T-helper 1 cell treated with Interleukin-12 subunit alpha and Interleukin-12 subunit beta and Interleukin-4 antibody, amounts not matched to agents 30 ng/mL and 1 ng/mL, for 36 hours (primary cell): ENCODE data around the gene CAMK2D. TPM values are rescaled to one million over a fixed set of nuclear protein-coding genes. Genes with fewer than 3 reads are reported as not detected.

Source experiments
- intact Hi-C: fragments of 100-400 bp; cut with micrococcal nuclease; formaldehyde crosslinking; loops from one replicate; pipeline ENCODE4 v1.15.1; 2024
- total RNA-seq: library from RNA; stranded (reverse); gene quantifications from 2 replicates; pipeline ENCODE4 v1.2.3, GENCODE V29; 2022

The CAMK2D gene
- total RNA-seq, 1 donor from 2014 or later: 45.2 TPM

GRCh38 chr4:113644398-113644797 is 117.1 kb downstream of the CAMK2D start:
- intact Hi-C loops: no loop called here

- intact Hi-C loops: no loop called here
Measured at GRCh38 chr4:113643505-113643904, 118.0 kb downstream of the CAMK2D start.

GRCh38 chr4:113641025-113641431 is 120.5 kb downstream of the CAMK2D start:
- intact Hi-C loops: no loop called here

GRCh38 chr4:113639326-113639725 is 122.2 kb downstream of the CAMK2D start:
- intact Hi-C loops: loop anchor here (5.0 kb wide), 1 partner anchor 268 kb away; no protein-coding TSS in a partner anchor

- intact Hi-C loops: loop anchor here (5.0 kb wide), 1 partner anchor 269 kb away; no protein-coding TSS in a partner anchor
Measured at GRCh38 chr4:113638562-113638832, 123.0 kb downstream of the CAMK2D start.

- intact Hi-C loops: loop anchor here (1.0 to 5.0 kb wide), 4 partner anchors 73 to 433 kb away; no protein-coding TSS in a partner anchor
Measured at GRCh38 chr4:113637823-113638561, 123.5 kb downstream of the CAMK2D start.

GRCh38 chr4:113637363-113637762 is 124.2 kb downstream of the CAMK2D start:
- intact Hi-C loops: loop anchor here (1.0 to 5.0 kb wide), 4 partner anchors 72 to 433 kb away; no protein-coding TSS in a partner anchor

GRCh38 chr4:113636877-113637276 is 124.7 kb downstream of the CAMK2D start:
- intact Hi-C loops: loop anchor here (1.0 to 5.0 kb wide), 6 partner anchors 46 to 434 kb away; no protein-coding TSS in a partner anchor

- intact Hi-C loops: loop anchor here (1.0 to 5.0 kb wide), 4 partner anchors 47 to 434 kb away; no protein-coding TSS in a partner anchor
Measured at GRCh38 chr4:113636438-113636818, 125.1 kb downstream of the CAMK2D start.

- intact Hi-C loops: loop anchor here (1.0 to 5.0 kb wide), 4 partner anchors 47 to 435 kb away; no protein-coding TSS in a partner anchor
Measured at GRCh38 chr4:113635739-113636437, 125.7 kb downstream of the CAMK2D start.

- intact Hi-C loops: no loop called here
Measured at GRCh38 chr4:113634081-113634969, 127.2 kb downstream of the CAMK2D start.

- intact Hi-C loops: no loop called here
Measured at GRCh38 chr4:113633467-113633866, 128.1 kb downstream of the CAMK2D start.

- intact Hi-C loops: no loop called here
Measured at GRCh38 chr4:113628711-113629110, 132.8 kb downstream of the CAMK2D start.

- intact Hi-C loops: no loop called here
Measured at GRCh38 chr4:113627321-113627720, 134.2 kb downstream of the CAMK2D start.

GRCh38 chr4:113625902-113626301 is 135.6 kb downstream of the CAMK2D start:
- intact Hi-C loops: no loop called here

- intact Hi-C loops: no loop called here
Measured at GRCh38 chr4:113623274-113623894, 138.2 kb downstream of the CAMK2D start.

- intact Hi-C loops: loop anchor here (2.0 kb wide), 1 partner anchor 17 kb away; no protein-coding TSS in a partner anchor
Measured at GRCh38 chr4:113621633-113622032, 139.9 kb downstream of the CAMK2D start.

- intact Hi-C loops: loop anchor here (2.0 kb wide), 1 partner anchor 15 kb away; no protein-coding TSS in a partner anchor
Measured at GRCh38 chr4:113620032-113620431, 141.5 kb downstream of the CAMK2D start.

GRCh38 chr4:113619526-113619925 is 142.0 kb downstream of the CAMK2D start:
- intact Hi-C loops: no loop called here

- intact Hi-C loops: no loop called here
Measured at GRCh38 chr4:113618205-113618604, 143.3 kb downstream of the CAMK2D start.

GRCh38 chr4:113617195-113617594 is 144.3 kb downstream of the CAMK2D start:
- intact Hi-C loops: no loop called here
